K562 (cell line): ENCODE measurements around the gene C1GALT1C1L. TPM values are rescaled to one million over a fixed set of nuclear protein-coding genes. Genes with fewer than 3 reads are reported as not detected.

Source experiments
- CREM ChIP-seq: IDR thresholded peaks from 2 replicates; pipeline ENCODE4 v1.6.1; 2014; ENCODE audit warnings: antibody characterized with exemption, low read depth
- FOS ChIP-seq: IDR thresholded peaks from 3 replicates; pipeline ENCODE4 v1.6.1; 2011; ENCODE audit not compliant: insufficient read length; ENCODE audit errors: extremely low read depth
- GABPB1 ChIP-seq: sonication (generic); formaldehyde crosslinking; IDR thresholded peaks from 2 replicates; pipeline ENCODE4 v1.8.0; 2022; ENCODE audit warnings: mild to moderate bottlenecking, missing genetic modification reagents
- HNRNPLL ChIP-seq: fragments of 200-400 bp; formaldehyde crosslinking; IDR thresholded peaks from 2 replicates; pipeline ENCODE4 v1.6.1; 2017; ENCODE audit warnings: low read length, low read depth, mild to moderate bottlenecking; ENCODE audit not compliant: poor library complexity, severe bottlenecking
- MBD2 ChIP-seq: sonication (generic); IDR thresholded peaks from 2 replicates; pipeline ENCODE4 v1.6.1; 2016; ENCODE audit warnings: low read depth, borderline replicate concordance
- NFATC3 ChIP-seq: fragments of 450-650 bp; IDR thresholded peaks from 2 replicates; pipeline ENCODE4 v1.6.1; 2017; ENCODE audit warnings: mild to moderate bottlenecking
- NFYB ChIP-seq: IDR thresholded peaks from 2 replicates; pipeline ENCODE4 v1.6.1; 2011; ENCODE audit warnings: mild to moderate bottlenecking, moderate library complexity; ENCODE audit not compliant: insufficient read length; ENCODE audit errors: extremely low read depth
- NR2F6 ChIP-seq: fragments of 450-650 bp; formaldehyde crosslinking; IDR thresholded peaks from 2 replicates; pipeline ENCODE4 v1.4.0; 2020; ENCODE audit warnings: mild to moderate bottlenecking
- PHF8 ChIP-seq: fragments of 200-600 bp; sonication (generic); IDR thresholded peaks from 2 replicates; pipeline ENCODE4 v1.6.1; 2012; ENCODE audit warnings: mixed run types, mild to moderate bottlenecking, inconsistent platforms, low read length, moderate library complexity, borderline replicate concordance
- RBM34 ChIP-seq: fragments of 200-400 bp; formaldehyde crosslinking; IDR thresholded peaks from 2 replicates; pipeline ENCODE4 v1.6.1; 2018; ENCODE audit warnings: low read length, borderline replicate concordance; ENCODE audit not compliant: insufficient read depth
- ZNF134 ChIP-seq: fragments of 250-450 bp; sonication (Bioruptor Pico); conservative IDR thresholded peaks from 2 replicates; pipeline ENCODE4 v1.4.0; 2020
- ZNF263 ChIP-seq: sonication (generic); formaldehyde crosslinking; IDR thresholded peaks from 2 replicates; pipeline ENCODE4 v1.8.0; 2022; ENCODE audit warnings: mild to moderate bottlenecking, missing genetic modification reagents, borderline replicate concordance
- ZNF785 ChIP-seq: fragments of 250-450 bp; sonication (Bioruptor Pico); IDR thresholded peaks from 2 replicates; pipeline ENCODE4 v1.4.0; 2020; ENCODE audit warnings: mild to moderate bottlenecking
- polyA plus RNA-seq, 8 experiments: library from polyadenylated mRNA; depleted of rRNA in 4 of 8; stranded (reverse) in 5 of 8; unstranded in 3 of 8; fragments of >200 nt; fragmentation: Nextera tagmentation in 2 of 8; fragmentation: Illumina TruSeq in 1 of 8; extraction: Ambion mirVana in 2 of 8; extraction: Trizol in 1 of 8; gene quantifications; 2 replicates each; pipeline versions ENCODE4 v1.2.1 to v1.2.3, GENCODE V29; 2011 to 2014; ENCODE audit warnings: inconsistent platforms in 1 of 8, missing spikeins in 1 of 8
- total RNA-seq, 7 experiments: library from RNA; depleted of rRNA in 6 of 7; stranded (reverse); fragments of >200 nt in 6 of 7; fragmentation: Illumina TruSeq in 2 of 7; extraction: Trizol in 2 of 7; gene quantifications; 2 replicates each; pipeline versions ENCODE4 v1.2.1 to v1.2.3, GENCODE V29; 2011 to 2021; ENCODE audit warnings: low replicate concordance in 1 of 7
- TF ChIP-seq, protein P1 (sequence below): fragments of 250-450 bp; sonication (Bioruptor Pico); IDR thresholded peaks from 2 replicates; pipeline ENCODE4 v1.4.0; 2020
- TF ChIP-seq, protein P2 (sequence below): IDR thresholded peaks from 2 replicates; pipeline ENCODE4 v1.6.1; 2014; ENCODE audit warnings: antibody characterized with exemption
- TF ChIP-seq, protein P3 (sequence below): sonication (generic); formaldehyde crosslinking; IDR thresholded peaks from 2 replicates; pipeline ENCODE4 v1.8.0; 2022; ENCODE audit warnings: mild to moderate bottlenecking, missing genetic modification reagents

The C1GALT1C1L gene
- total and polyA plus RNA-seq, 9 of the 15 experiments (the other 6 are each of a cell fraction or from before 2014, with no cell fraction given): 1.0 to 4.4 (median 1.9) TPM

GRCh38 chr2:43637030-43637803 lies 39.0 kb downstream of the C1GALT1C1L start, which contains the start of gene PLEKHH2 (continued):
- TF ChIP-seq, protein P1, sequence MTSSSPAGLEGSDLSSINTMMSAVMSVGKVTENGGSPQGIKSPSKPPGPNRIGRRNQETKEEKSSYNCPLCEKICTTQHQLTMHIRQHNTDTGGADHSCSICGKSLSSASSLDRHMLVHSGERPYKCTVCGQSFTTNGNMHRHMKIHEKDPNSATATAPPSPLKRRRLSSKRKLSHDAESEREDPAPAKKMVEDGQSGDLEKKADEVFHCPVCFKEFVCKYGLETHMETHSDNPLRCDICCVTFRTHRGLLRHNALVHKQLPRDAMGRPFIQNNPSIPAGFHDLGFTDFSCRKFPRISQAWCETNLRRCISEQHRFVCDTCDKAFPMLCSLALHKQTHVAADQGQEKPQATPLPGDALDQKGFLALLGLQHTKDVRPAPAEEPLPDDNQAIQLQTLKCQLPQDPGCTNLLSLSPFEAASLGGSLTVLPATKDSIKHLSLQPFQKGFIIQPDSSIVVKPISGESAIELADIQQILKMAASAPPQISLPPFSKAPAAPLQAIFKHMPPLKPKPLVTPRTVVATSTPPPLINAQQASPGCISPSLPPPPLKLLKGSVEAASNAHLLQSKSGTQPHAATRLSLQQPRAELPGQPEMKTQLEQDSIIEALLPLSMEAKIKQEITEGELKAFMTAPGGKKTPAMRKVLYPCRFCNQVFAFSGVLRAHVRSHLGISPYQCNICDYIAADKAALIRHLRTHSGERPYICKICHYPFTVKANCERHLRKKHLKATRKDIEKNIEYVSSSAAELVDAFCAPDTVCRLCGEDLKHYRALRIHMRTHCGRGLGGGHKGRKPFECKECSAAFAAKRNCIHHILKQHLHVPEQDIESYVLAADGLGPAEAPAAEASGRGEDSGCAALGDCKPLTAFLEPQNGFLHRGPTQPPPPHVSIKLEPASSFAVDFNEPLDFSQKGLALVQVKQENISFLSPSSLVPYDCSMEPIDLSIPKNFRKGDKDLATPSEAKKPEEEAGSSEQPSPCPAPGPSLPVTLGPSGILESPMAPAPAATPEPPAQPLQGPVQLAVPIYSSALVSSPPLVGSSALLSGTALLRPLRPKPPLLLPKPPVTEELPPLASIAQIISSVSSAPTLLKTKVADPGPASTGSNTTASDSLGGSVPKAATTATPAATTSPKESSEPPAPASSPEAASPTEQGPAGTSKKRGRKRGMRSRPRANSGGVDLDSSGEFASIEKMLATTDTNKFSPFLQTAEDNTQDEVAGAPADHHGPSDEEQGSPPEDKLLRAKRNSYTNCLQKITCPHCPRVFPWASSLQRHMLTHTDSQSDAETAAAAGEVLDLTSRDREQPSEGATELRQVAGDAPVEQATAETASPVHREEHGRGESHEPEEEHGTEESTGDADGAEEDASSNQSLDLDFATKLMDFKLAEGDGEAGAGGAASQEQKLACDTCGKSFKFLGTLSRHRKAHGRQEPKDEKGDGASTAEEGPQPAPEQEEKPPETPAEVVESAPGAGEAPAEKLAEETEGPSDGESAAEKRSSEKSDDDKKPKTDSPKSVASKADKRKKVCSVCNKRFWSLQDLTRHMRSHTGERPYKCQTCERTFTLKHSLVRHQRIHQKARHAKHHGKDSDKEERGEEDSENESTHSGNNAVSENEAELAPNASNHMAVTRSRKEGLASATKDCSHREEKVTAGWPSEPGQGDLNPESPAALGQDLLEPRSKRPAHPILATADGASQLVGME: 0 out of 2 replicates have a peak, but pooled peaks have one; percentile 34
- TF ChIP-seq FOS (peak; percentile 89), HNRNPLL (no peak), GABPB1 (CRISPR knock-in tag) (peak; percentile 49; the same call in 1 of the 2 replicates), NFYB (peak; percentile 98), ZNF263 (CRISPR knock-in tag) (peak; percentile 24; the same call in 1 of the 2 replicates), NFATC3 (no peak), PHF8 (peak; percentile 65; the same call in 1 of the 2 replicates), ZNF134 (CRISPR knock-in tag) (no peak), NR2F6 (no peak), ZNF785 (CRISPR knock-in tag) (no peak), MBD2 (peak; percentile 87), RBM34 (0 out of 2 replicates have a peak, but pooled peaks have one; percentile 44), CREM (peak; percentile 85)
- TF ChIP-seq, protein P2, sequence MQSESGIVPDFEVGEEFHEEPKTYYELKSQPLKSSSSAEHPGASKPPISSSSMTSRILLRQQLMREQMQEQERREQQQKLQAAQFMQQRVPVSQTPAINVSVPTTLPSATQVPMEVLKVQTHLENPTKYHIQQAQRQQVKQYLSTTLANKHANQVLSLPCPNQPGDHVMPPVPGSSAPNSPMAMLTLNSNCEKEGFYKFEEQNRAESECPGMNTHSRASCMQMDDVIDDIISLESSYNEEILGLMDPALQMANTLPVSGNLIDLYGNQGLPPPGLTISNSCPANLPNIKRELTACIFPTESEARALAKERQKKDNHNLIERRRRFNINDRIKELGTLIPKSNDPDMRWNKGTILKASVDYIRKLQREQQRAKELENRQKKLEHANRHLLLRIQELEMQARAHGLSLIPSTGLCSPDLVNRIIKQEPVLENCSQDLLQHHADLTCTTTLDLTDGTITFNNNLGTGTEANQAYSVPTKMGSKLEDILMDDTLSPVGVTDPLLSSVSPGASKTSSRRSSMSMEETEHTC: no peak
- TF ChIP-seq, protein P3, sequence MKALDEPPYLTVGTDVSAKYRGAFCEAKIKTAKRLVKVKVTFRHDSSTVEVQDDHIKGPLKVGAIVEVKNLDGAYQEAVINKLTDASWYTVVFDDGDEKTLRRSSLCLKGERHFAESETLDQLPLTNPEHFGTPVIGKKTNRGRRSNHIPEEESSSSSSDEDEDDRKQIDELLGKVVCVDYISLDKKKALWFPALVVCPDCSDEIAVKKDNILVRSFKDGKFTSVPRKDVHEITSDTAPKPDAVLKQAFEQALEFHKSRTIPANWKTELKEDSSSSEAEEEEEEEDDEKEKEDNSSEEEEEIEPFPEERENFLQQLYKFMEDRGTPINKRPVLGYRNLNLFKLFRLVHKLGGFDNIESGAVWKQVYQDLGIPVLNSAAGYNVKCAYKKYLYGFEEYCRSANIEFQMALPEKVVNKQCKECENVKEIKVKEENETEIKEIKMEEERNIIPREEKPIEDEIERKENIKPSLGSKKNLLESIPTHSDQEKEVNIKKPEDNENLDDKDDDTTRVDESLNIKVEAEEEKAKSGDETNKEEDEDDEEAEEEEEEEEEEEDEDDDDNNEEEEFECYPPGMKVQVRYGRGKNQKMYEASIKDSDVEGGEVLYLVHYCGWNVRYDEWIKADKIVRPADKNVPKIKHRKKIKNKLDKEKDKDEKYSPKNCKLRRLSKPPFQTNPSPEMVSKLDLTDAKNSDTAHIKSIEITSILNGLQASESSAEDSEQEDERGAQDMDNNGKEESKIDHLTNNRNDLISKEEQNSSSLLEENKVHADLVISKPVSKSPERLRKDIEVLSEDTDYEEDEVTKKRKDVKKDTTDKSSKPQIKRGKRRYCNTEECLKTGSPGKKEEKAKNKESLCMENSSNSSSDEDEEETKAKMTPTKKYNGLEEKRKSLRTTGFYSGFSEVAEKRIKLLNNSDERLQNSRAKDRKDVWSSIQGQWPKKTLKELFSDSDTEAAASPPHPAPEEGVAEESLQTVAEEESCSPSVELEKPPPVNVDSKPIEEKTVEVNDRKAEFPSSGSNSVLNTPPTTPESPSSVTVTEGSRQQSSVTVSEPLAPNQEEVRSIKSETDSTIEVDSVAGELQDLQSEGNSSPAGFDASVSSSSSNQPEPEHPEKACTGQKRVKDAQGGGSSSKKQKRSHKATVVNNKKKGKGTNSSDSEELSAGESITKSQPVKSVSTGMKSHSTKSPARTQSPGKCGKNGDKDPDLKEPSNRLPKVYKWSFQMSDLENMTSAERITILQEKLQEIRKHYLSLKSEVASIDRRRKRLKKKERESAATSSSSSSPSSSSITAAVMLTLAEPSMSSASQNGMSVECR (CRISPR knock-in tag): no peak
